Measurements from ENCODE around the gene SCUBE3. TPM values are rescaled to one million over a fixed set of nuclear protein-coding genes. Genes with fewer than 3 reads are reported as not detected.

The SCUBE3 gene
- total RNA-seq, 2 donors from 2014 or later, result 0.20 to 0.74 TPM

- H3K9ac ChIP-seq (ENCODE audit: low read depth in 2 of 2, low read length in 2 of 2), result no peak overlapping the region
- DNase-seq, result no peak
- intact Hi-C loops (cut with DNase I), result no loop called here
- no peaks in the 10 kb centered on the region for H3K36me3 ChIP-seq
- no peaks in the 10 kb centered on the region for H3K4me1 ChIP-seq
- TF ChIP-seq CTCF (IDR thresholded peaks at IDR 0.05), result no peak
- no peaks in the 10 kb centered on the region for H3K27me3 ChIP-seq
- no peak overlapping the region for H3K4me3 ChIP-seq
- H3K27ac ChIP-seq, result no peak overlapping the region
- H3K9me3 ChIP-seq, result no peaks in the 10 kb centered on the region
These were observed 40.7 kb upstream of the SCUBE3 start for GRCh38 chr6:35173044-35173426.

GRCh38 chr6:35173427-35174087 is 40.2 kb upstream of the SCUBE3 start:
- H3K27ac ChIP-seq, result no peak overlapping the region
- no peaks in the 10 kb centered on the region for H3K36me3 ChIP-seq
- no peaks in the 10 kb centered on the region for H3K4me1 ChIP-seq
- intact Hi-C loops (cut with DNase I), result no loop called here
- no peak for DNase-seq
- TF ChIP-seq CTCF (IDR thresholded peaks at IDR 0.05), result no peak
- no peaks in the 10 kb centered on the region for H3K27me3 ChIP-seq
- no peak overlapping the region for H3K4me3 ChIP-seq
- no peak overlapping the region for H3K9ac ChIP-seq (ENCODE audit: low read depth in 2 of 2, low read length in 2 of 2)
- no peaks in the 10 kb centered on the region for H3K9me3 ChIP-seq

GRCh38 chr6:35174088-35174434 is 39.7 kb upstream of the SCUBE3 start:
- Histone ChIP-seq H3K9me3 (no peaks in the 10 kb centered on the region), H3K4me3 (no peak overlapping the region), H3K27ac (no peak overlapping the region), H3K36me3 (no peaks in the 10 kb centered on the region), H3K27me3 (no peaks in the 10 kb centered on the region), H3K4me1 (no peaks in the 10 kb centered on the region), H3K9ac (ENCODE audit: low read depth in 2 of 2, low read length in 2 of 2) (no peak overlapping the region)
- TF ChIP-seq CTCF (IDR thresholded peaks at IDR 0.05), result no peak
- intact Hi-C loops (cut with DNase I), result no loop called here
- DNase-seq, result no peak

GRCh38 chr6:35174501-35174900 is 39.3 kb upstream of the SCUBE3 start:
- TF ChIP-seq CTCF (IDR thresholded peaks at IDR 0.05), result no peak
- DNase-seq, result no peak

GRCh38 chr6:35176301-35177024 is 37.3 kb upstream of the SCUBE3 start:
- no peak overlapping the region for H3K27ac ChIP-seq
- H3K9me3 ChIP-seq, result no peaks in the 10 kb centered on the region
- TF ChIP-seq CTCF (IDR thresholded peaks at IDR 0.05), result no peak
- no peak for DNase-seq
- no peak overlapping the region for H3K4me3 ChIP-seq
- no peaks in the 10 kb centered on the region for H3K36me3 ChIP-seq
- intact Hi-C loops (cut with DNase I), result no loop called here
- no peaks in the 10 kb centered on the region for H3K27me3 ChIP-seq
- no peak overlapping the region for H3K9ac ChIP-seq (ENCODE audit: low read depth in 2 of 2, low read length in 2 of 2)
- H3K4me1 ChIP-seq, result no peaks in the 10 kb centered on the region

More at GRCh38 chr6:35174501-35174900, 39.3 kb upstream of the SCUBE3 start:
- H3K27ac ChIP-seq, result no peak overlapping the region
- H3K9ac ChIP-seq (ENCODE audit: low read depth in 2 of 2, low read length in 2 of 2), result no peak overlapping the region
- H3K4me3 ChIP-seq, result no peak overlapping the region
- no peaks in the 10 kb centered on the region for H3K27me3 ChIP-seq
- no peaks in the 10 kb centered on the region for H3K4me1 ChIP-seq
- H3K36me3 ChIP-seq, result no peaks in the 10 kb centered on the region
- H3K9me3 ChIP-seq, result no peaks in the 10 kb centered on the region
- intact Hi-C loops (cut with DNase I), result no loop called here

Measured in colonic mucosa (tissue), 4 donors.